ENCODE results near the gene EWSR1. TPM values are rescaled to one million over a fixed set of nuclear protein-coding genes. Genes with fewer than 3 reads are reported as not detected.

Gene EWSR1
- polyA plus RNA-seq, 1 donor from 2014 or later, result 277 TPM

DNA sequence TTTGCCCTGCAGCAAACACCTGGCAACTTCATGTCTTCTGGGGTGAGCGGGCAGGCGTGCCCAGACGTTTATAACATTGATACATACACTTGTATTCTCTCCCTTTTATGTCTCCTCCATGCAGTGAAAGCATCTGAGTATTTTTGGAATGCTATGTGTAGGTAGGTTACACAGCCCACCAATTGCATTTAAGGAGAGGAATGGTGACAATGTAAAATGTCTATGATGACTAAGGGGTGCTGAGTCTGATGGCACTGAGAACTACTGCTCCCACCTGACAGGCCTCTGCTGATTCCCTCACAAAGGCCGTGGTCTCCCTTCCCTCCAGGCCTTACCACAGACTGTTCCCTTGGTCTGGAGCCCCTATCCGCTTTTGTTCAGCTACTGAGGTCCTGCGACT, 70.3 kb downstream of the EWSR1 start:
- Histone ChIP-seq H4K20me1 (ENCODE audit: insufficient read depth) (no peaks in the 10 kb centered on the region), H3K27ac (ENCODE audit: low read length) (no peak overlapping the region), H3K9me3 (ENCODE audit: low read length) (no peaks in the 10 kb centered on the region)

DNA sequence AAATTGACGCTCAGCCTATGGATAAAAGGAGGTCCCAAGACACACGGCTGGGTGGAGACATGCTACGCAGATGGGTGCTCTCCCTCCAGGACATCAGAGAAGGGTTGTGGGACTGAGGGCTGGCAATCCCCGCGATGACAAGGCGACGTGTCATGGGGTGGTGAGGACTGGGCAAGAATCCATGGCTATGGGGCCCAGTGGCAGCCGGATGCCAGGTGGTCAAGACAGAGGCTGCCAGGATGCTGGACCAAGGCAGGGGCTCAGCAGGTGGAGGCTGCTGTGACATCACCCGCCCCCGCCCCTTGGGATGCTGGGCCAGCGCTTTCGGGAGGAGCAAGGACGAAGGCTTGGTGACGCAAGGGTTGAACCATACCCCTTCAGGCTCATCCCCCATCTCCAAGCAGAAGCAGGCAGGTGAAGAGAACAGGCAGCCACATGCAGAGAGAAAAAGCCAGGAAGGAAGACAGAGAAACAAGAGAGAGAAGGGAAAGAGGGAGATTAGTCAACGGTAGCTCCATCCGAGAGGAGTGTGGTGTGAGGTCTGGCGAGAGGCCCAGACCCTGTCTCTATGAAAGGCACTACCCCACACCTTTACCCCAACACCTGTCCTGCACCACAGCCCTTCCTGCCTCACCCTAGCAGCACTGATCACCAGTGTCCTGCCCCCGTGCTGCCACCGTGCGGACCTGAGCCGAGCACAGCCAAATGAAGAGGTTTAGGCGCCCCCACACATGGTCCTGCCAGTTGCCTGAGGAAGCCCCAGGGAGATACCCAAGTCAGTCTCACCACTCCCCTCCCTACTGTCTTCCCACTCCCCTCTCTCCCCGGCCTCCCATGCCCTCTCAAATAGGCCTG, 71.5 kb downstream of the EWSR1 start:
- TF ChIP-seq MXI1 (conservative IDR thresholded peaks at IDR 0.05; ENCODE audit: poor library complexity, severe bottlenecking) (no peak), TAF1 (IDR thresholded peaks at IDR 0.05; ENCODE audit: low read depth) (no peak), RAD21 (conservative IDR thresholded peaks at IDR 0.05) (no peak), EP300 (conservative IDR thresholded peaks at IDR 0.05; ENCODE audit: poor library complexity, severe bottlenecking) (no peak)
- TF ChIP-seq, protein P1, sequence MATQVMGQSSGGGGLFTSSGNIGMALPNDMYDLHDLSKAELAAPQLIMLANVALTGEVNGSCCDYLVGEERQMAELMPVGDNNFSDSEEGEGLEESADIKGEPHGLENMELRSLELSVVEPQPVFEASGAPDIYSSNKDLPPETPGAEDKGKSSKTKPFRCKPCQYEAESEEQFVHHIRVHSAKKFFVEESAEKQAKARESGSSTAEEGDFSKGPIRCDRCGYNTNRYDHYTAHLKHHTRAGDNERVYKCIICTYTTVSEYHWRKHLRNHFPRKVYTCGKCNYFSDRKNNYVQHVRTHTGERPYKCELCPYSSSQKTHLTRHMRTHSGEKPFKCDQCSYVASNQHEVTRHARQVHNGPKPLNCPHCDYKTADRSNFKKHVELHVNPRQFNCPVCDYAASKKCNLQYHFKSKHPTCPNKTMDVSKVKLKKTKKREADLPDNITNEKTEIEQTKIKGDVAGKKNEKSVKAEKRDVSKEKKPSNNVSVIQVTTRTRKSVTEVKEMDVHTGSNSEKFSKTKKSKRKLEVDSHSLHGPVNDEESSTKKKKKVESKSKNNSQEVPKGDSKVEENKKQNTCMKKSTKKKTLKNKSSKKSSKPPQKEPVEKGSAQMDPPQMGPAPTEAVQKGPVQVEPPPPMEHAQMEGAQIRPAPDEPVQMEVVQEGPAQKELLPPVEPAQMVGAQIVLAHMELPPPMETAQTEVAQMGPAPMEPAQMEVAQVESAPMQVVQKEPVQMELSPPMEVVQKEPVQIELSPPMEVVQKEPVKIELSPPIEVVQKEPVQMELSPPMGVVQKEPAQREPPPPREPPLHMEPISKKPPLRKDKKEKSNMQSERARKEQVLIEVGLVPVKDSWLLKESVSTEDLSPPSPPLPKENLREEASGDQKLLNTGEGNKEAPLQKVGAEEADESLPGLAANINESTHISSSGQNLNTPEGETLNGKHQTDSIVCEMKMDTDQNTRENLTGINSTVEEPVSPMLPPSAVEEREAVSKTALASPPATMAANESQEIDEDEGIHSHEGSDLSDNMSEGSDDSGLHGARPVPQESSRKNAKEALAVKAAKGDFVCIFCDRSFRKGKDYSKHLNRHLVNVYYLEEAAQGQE (IDR thresholded peaks at IDR 0.05; ENCODE audit: borderline replicate concordance), result no peak
- H3K9me2 ChIP-seq (ENCODE audit: insufficient read depth, low read length), result no peaks in the 10 kb centered on the region
- H3K4me2 ChIP-seq (ENCODE audit: low read length), result no peak overlapping the region
- no peaks in the 10 kb centered on the region for H3F3A ChIP-seq (ENCODE audit: insufficient read depth, low read length, poor library complexity, severe bottlenecking)
- no peaks in the 10 kb centered on the region for H3K36me3 ChIP-seq (ENCODE audit: insufficient read depth, low read length)
- H3K9me3 ChIP-seq (ENCODE audit: low read length), result no peaks in the 10 kb centered on the region
- no peak overlapping the region for H3K9ac ChIP-seq (ENCODE audit: low read length)
- H2AFZ ChIP-seq (ENCODE audit: low read depth, low read length), result no peak overlapping the region
- H3K27me3 ChIP-seq (ENCODE audit: insufficient read depth, low read depth, low read length), result no peaks in the 10 kb centered on the region
- H4K20me1 ChIP-seq (ENCODE audit: insufficient read depth), result no peaks in the 10 kb centered on the region
- no peaks in the 10 kb centered on the region for H3K79me2 ChIP-seq (replicated peaks; ENCODE audit: insufficient read depth, low read length)
- no peak overlapping the region for H3K27ac ChIP-seq (ENCODE audit: low read length)
- no peak overlapping the region for H3K4me3 ChIP-seq (ENCODE audit: low read length)

More for the DNA sequence above, 70.3 kb downstream of the EWSR1 start:
- no peaks in the 10 kb centered on the region for H3K9me2 ChIP-seq (ENCODE audit: insufficient read depth, low read length)
- no peaks in the 10 kb centered on the region for H3K36me3 ChIP-seq (ENCODE audit: insufficient read depth, low read length)
- no peaks in the 10 kb centered on the region for H3K79me2 ChIP-seq (replicated peaks; ENCODE audit: insufficient read depth, low read length)
- H3F3A ChIP-seq (ENCODE audit: insufficient read depth, low read length, poor library complexity, severe bottlenecking), result no peaks in the 10 kb centered on the region
- no peaks in the 10 kb centered on the region for H3K27me3 ChIP-seq (ENCODE audit: insufficient read depth, low read depth, low read length)
- TF ChIP-seq TAF1 (IDR thresholded peaks at IDR 0.05; ENCODE audit: low read depth), result no peak
- no peak for TF ChIP-seq EP300 (conservative IDR thresholded peaks at IDR 0.05; ENCODE audit: poor library complexity, severe bottlenecking)
- TF ChIP-seq RAD21 (conservative IDR thresholded peaks at IDR 0.05), result no peak
- no peak for TF ChIP-seq EZH2 (IDR thresholded peaks at IDR 0.05; ENCODE audit: borderline replicate concordance, insufficient read depth, low read length, poor library complexity, severe bottlenecking)
- TF ChIP-seq MXI1 (conservative IDR thresholded peaks at IDR 0.05; ENCODE audit: poor library complexity, severe bottlenecking), result no peak
- no peak for TF ChIP-seq SMC3 (conservative IDR thresholded peaks at IDR 0.05; ENCODE audit: poor library complexity)
- TF ChIP-seq, protein P2, sequence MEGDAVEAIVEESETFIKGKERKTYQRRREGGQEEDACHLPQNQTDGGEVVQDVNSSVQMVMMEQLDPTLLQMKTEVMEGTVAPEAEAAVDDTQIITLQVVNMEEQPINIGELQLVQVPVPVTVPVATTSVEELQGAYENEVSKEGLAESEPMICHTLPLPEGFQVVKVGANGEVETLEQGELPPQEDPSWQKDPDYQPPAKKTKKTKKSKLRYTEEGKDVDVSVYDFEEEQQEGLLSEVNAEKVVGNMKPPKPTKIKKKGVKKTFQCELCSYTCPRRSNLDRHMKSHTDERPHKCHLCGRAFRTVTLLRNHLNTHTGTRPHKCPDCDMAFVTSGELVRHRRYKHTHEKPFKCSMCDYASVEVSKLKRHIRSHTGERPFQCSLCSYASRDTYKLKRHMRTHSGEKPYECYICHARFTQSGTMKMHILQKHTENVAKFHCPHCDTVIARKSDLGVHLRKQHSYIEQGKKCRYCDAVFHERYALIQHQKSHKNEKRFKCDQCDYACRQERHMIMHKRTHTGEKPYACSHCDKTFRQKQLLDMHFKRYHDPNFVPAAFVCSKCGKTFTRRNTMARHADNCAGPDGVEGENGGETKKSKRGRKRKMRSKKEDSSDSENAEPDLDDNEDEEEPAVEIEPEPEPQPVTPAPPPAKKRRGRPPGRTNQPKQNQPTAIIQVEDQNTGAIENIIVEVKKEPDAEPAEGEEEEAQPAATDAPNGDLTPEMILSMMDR (IDR thresholded peaks at IDR 0.05; ENCODE audit: poor library complexity, severe bottlenecking), result no peak
- no peak for TF ChIP-seq POLR2AphosphoS5 (IDR thresholded peaks at IDR 0.05)
- no peak overlapping the region for H2AFZ ChIP-seq (ENCODE audit: low read depth, low read length)
- H3K4me3 ChIP-seq (ENCODE audit: low read length), result no peak overlapping the region
- H3K9ac ChIP-seq (ENCODE audit: low read length), result no peak overlapping the region
- no peak overlapping the region for H3K4me2 ChIP-seq (ENCODE audit: low read length)

Measured in neural cell (in vitro differentiated cells).